GM12875 (cell line): ENCODE measurements around the gene RFC2.

Experiments
- H3K4me3 ChIP-seq: one replicate; pipeline ENCODE4 v1.5.1; 2011; ENCODE audit warnings: low read depth, low read length, control low read depth
- TF ChIP-seq, protein P1 (sequence below): IDR thresholded peaks from 2 replicates; pipeline ENCODE4 v1.5.1; 2011; ENCODE audit warnings: low read depth, mild to moderate bottlenecking, control low read depth, inconsistent platforms, low read length, moderate library complexity, borderline replicate concordance; ENCODE audit not compliant: insufficient read depth

Gene RFC2

DNA sequence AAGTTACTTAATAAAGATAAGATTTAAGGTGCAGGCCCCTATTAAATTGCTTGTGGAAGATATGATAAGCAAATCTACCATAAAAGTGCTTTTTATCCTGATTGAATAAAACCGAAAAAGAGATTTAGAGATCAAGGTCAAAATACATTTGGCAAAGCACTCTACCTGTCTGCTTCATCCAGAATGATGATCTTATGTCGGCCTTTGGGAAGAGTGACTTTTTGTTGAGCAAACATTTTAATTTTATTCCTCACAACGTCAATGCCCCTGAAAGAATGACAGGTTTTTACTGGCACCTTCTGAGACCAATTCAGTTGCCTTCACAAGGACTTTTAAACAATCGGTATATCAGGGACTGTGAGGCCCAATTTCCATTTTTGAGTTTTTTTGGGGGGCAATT, 7.7 kb downstream of the RFC2 start:
- no peak overlapping the region for H3K4me3 ChIP-seq
- TF ChIP-seq, protein P1, sequence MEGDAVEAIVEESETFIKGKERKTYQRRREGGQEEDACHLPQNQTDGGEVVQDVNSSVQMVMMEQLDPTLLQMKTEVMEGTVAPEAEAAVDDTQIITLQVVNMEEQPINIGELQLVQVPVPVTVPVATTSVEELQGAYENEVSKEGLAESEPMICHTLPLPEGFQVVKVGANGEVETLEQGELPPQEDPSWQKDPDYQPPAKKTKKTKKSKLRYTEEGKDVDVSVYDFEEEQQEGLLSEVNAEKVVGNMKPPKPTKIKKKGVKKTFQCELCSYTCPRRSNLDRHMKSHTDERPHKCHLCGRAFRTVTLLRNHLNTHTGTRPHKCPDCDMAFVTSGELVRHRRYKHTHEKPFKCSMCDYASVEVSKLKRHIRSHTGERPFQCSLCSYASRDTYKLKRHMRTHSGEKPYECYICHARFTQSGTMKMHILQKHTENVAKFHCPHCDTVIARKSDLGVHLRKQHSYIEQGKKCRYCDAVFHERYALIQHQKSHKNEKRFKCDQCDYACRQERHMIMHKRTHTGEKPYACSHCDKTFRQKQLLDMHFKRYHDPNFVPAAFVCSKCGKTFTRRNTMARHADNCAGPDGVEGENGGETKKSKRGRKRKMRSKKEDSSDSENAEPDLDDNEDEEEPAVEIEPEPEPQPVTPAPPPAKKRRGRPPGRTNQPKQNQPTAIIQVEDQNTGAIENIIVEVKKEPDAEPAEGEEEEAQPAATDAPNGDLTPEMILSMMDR, result no peak

DNA sequence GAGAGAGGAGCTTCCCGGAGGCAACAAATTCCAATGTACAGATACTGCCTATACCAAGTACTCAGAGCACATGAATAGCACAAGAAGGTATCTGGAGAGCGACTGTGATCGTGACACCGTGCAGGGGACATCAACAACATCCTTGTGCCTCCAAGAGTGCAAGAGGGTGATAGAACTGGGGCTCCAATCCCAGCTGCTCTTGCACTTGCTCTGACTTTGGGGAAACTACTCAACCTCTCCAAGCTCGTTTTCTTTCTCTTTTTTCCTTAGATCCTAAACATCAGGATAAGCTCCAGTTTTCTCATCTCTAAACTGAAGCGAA, 12.1 kb downstream of the RFC2 start:
- no peak overlapping the region for H3K4me3 ChIP-seq
- TF ChIP-seq, protein P1, result no peak

DNA sequence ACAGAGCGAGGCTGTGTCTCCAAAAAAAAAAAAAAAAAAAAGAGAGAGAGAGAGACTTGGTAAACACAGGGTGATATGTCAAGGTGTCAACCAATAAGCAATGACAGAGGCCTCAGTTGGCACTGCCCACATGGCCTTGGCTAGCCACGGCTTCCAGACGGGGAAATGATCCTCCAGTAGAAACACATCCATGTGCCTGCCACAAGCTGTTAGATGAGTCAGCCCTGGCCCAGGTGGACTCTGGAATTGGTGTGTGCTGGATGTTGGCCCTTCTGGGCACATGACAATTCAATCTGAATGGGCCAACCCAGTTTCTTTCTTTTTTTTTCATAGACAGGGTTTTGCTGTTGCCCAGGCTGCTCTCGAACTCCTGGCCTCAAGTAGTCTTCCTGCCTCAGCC, 13.7 kb downstream of the RFC2 start:
- no peak overlapping the region for H3K4me3 ChIP-seq
- TF ChIP-seq, protein P1, result no peak

- no peak overlapping the region for H3K4me3 ChIP-seq
- TF ChIP-seq, protein P1, result no peak
Measured at GRCh38 chr7:74236284-74236683, 17.9 kb downstream of the RFC2 start.

GRCh38 chr7:74235518-74236268, 18.5 kb downstream of the RFC2 start:
- TF ChIP-seq, protein P1, result no peak
- no peak overlapping the region for H3K4me3 ChIP-seq

DNA sequence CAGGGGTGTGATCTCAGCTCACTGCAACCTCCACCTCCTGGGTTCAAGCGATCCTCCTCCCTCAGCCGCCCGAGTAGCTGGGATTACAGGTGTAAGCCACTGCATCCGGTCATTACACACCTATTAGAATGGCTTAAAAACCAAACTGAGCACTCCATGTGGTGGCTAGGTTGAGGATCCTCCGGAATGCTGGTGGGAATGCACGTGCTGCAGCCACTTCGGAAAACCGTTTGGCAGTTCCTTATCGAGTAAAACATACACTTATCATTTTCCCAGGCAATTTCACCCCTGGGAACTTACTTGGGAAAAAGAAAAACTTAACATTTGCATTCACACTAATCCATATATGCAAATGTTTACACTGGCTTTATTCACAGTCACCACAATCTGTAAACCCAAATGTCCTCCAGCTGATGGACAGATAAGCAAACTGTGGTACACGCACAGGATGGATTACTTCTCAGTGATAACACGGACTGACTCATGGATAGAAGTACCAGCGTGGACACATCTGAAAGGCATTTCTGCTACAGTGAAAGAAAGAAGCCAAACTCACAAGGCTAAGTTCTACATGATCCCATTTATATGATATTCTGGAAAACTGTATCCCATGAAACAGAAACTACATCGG, 20.4 kb downstream of the RFC2 start:
- no peak overlapping the region for H3K4me3 ChIP-seq
- TF ChIP-seq, protein P1, result no peak

- no peak overlapping the region for H3K4me3 ChIP-seq
- TF ChIP-seq, protein P1, result no peak
Measured at GRCh38 chr7:74231232-74231590, 23.0 kb downstream of the RFC2 start.
